Activated CD4-positive, alpha-beta memory T cell treated with anti-CD3 and anti-CD28 coated beads for 36 hours (primary cell): Measurements from ENCODE around the gene C1QTNF1. TPM values are rescaled to one million over a fixed set of nuclear protein-coding genes. Genes with fewer than 3 reads are reported as not detected.

ENCODE experiments used
- CTCF ChIA-PET: fragments of 350-600 bp; sonication (Branson Sonifier 250); formaldehyde crosslinking; loops from one replicate; lab custom pipeline; 2021; ENCODE audit warnings: antibody characterized with exemption, inconsistent platforms; lab: Charles Lee
- POLR2A ChIA-PET: fragments of 350-600 bp; sonication (Branson Sonifier 250); formaldehyde crosslinking; loops from one replicate; lab custom pipeline; 2021; ENCODE audit warnings: antibody characterized with exemption; lab: Charles Lee
- DNase-seq: peaks from one replicate; pipeline ENCODE4 v3.0.0-alpha.2; 2020
- H3K27ac Mint-ChIP-seq: one replicate; pipeline ENCODE4 v1.8.0; 2021; ENCODE audit warnings: mixed read lengths
- H3K27me3 Mint-ChIP-seq: one replicate; pipeline ENCODE4 v1.8.0; 2021; ENCODE audit warnings: mixed read lengths
- H3K36me3 Mint-ChIP-seq: one replicate; pipeline ENCODE4 v1.8.0; 2021; ENCODE audit warnings: mixed read lengths
- H3K4me1 Mint-ChIP-seq: one replicate; pipeline ENCODE4 v1.8.0; 2021; ENCODE audit warnings: low read depth, mixed read lengths
- H3K4me3 Mint-ChIP-seq: one replicate; pipeline ENCODE4 v1.8.0; 2021; ENCODE audit warnings: mild to moderate bottlenecking, mixed read lengths
- H3K9me3 Mint-ChIP-seq: one replicate; pipeline ENCODE4 v1.8.0; 2021; ENCODE audit warnings: mixed read lengths
- intact Hi-C: fragments of 100-400 bp; cut with micrococcal nuclease; formaldehyde crosslinking; loops from one replicate; pipeline ENCODE4 v1.15.1; 2023
- total RNA-seq, 2 experiments: library from RNA; stranded (reverse); gene quantifications; one replicate each; pipeline ENCODE4 v1.2.3, GENCODE V29; 2021

C1QTNF1 gene
- total RNA-seq, 2 experiments from 2014 or later = 0.31 to 0.38 TPM

GRCh38 chr17:79002291-79002690 lies 21.7 kb upstream of the C1QTNF1 start:
- no peak for DNase-seq
- CTCF ChIA-PET = interaction anchor here (1.6 kb wide), 1 partner anchor 136 kb away, joined by 3 read pairs; no protein-coding TSS in a partner anchor
- Mint-ChIP-seq H3K36me3 (peaks cover 9% of the 10 kb centered on the region), H3K9me3 (no peaks in the 10 kb centered on the region), H3K27me3 (no peaks in the 10 kb centered on the region), H3K27ac (no peak overlapping the region), H3K4me3 (no peak overlapping the region), H3K4me1 (peaks cover 33% of the 10 kb centered on the region)
- intact Hi-C loops = no loop called here
- POLR2A ChIA-PET = no interaction called here

GRCh38 chr17:79002796-79003593 lies 21.0 kb upstream of the C1QTNF1 start:
- Mint-ChIP-seq H3K27ac (no peak overlapping the region), H3K4me1 (peaks cover 41% of the 10 kb centered on the region), H3K4me3 (no peak overlapping the region), H3K36me3 (peaks cover 7% of the 10 kb centered on the region), H3K9me3 (no peaks in the 10 kb centered on the region), H3K27me3 (no peaks in the 10 kb centered on the region)
- intact Hi-C loops = no loop called here
- CTCF ChIA-PET = interaction anchor here (1.2 to 1.6 kb wide), 2 partner anchors 10 to 137 kb away, joined by 3 read pairs; no protein-coding TSS in a partner anchor
- POLR2A ChIA-PET = no interaction called here
- no peak for DNase-seq

DNA sequence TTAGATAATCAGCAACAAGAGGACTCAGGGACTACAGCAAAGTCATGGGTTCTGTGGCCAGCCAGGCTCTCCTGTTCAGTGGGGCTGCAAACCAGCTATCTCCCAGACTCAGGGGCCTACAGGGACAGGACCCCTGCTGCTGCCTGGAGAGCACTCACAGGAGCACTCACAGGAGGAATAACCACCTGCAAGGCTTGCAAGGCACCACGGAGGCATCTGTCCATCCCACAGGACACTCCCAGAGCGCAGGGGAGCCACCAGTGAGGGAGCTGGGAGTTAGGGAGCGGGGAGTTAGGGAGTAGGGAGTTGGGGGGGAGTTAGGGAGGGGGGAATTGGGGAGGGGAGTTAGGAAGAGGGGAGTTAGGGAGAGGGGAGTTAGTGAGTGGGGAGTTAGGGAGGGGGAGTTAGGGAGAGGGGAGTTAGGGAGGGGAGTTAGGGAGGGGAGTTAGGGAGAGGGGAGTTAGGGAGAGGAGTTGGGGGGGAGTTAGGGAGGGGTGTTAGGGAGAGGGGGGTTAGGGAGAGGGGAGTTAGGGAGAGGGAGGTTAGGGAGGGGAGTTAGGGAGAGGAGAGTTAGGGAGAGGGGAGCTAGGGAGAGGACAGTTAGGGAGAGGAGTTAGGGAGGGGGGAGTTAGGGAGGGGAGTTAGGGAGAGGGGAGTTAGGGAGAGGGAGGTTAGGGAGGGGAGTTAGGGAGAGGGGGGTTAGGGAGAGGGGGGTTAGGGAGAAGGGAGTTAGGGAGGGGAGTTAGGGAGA lies 20.1 kb upstream of the C1QTNF1 start:
- DNase-seq = no peak
- Mint-ChIP-seq H3K4me1 (peaks cover 49% of the 10 kb centered on the region), H3K36me3 (peaks cover 11% of the 10 kb centered on the region), H3K4me3 (no peak overlapping the region), H3K9me3 (no peaks in the 10 kb centered on the region), H3K27me3 (no peaks in the 10 kb centered on the region), H3K27ac (no peak overlapping the region)
- POLR2A ChIA-PET = no interaction called here
- CTCF ChIA-PET = interaction anchor here (1.2 kb wide), 1 partner anchor 11 kb away, joined by 3 read pairs; no protein-coding TSS in a partner anchor
- intact Hi-C loops = no loop called here

DNA sequence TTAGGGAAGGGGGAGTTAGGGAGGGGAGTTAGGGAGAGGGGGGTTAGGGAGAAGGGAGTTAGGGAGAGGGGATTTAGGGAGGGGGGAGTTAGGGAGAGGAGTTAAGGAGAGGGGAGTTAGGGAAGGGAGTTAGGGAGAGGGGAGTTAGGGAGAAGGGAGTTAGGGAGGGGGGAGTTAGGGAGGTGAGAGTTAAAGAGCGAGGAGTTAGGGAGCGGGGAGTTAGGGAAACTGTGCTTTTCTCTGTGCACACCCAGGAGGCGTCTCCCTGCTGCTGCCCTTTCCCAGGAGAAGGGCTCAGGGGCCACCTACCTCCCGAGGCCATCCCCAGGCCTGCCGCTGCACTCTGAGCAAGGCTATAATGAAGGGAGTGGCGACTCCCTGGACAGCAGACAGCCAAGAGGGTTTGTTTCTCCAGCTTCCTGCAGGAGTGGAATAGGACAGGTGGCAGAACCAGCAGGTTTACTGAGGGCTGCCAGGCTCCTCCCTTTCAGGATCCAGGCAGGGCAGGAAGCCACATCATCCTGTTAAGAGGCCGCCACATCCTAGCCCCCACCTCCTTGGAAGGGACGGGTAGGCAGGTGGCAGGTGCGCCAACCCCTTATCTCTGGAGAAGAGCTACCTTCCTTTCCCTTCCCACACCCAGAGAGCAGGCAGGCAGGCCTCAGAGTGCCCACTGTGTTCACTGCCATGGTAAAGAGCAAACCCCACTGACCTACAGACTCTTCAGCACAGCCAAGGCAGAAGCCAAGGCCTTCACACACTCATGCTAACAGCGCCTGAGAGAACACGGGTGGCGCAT lies 18.7 kb upstream of the C1QTNF1 start:
- no peaks in the 10 kb centered on the region for H3K27me3 Mint-ChIP-seq
- H3K9me3 Mint-ChIP-seq = no peaks in the 10 kb centered on the region
- ChIA-PET CTCF (no interaction called here), POLR2A (no interaction called here)
- DNase-seq = peak; percentile 27
- peaks cover 11% of the 10 kb centered on the region for H3K36me3 Mint-ChIP-seq
- intact Hi-C loops = no loop called here
- H3K27ac Mint-ChIP-seq = no peak overlapping the region
- H3K4me1 Mint-ChIP-seq = peaks cover 51% of the 10 kb centered on the region
- no peak overlapping the region for H3K4me3 Mint-ChIP-seq

- intact Hi-C loops = no loop called here
- no peaks in the 10 kb centered on the region for H3K27me3 Mint-ChIP-seq
- no peak for DNase-seq
- no peak overlapping the region for H3K4me3 Mint-ChIP-seq
- peaks cover 54% of the 10 kb centered on the region for H3K4me1 Mint-ChIP-seq
- no peaks in the 10 kb centered on the region for H3K9me3 Mint-ChIP-seq
- POLR2A ChIA-PET = no interaction called here
- peaks cover 8% of the 10 kb centered on the region for H3K36me3 Mint-ChIP-seq
- CTCF ChIA-PET = interaction anchor here (0.6 kb wide), 2 partner anchors 20 to 832 kb away, joined by 3 read pairs; no protein-coding TSS in a partner anchor
- H3K27ac Mint-ChIP-seq = no peak overlapping the region
Observed at GRCh38 chr17:79006046-79006445, 17.9 kb upstream of the C1QTNF1 start.

- DNase-seq = no peak
- Mint-ChIP-seq H3K27me3 (no peaks in the 10 kb centered on the region), H3K4me3 (peak overlapping the region; percentile 3), H3K36me3 (peaks cover 6% of the 10 kb centered on the region), H3K9me3 (no peaks in the 10 kb centered on the region), H3K27ac (peak overlapping the region; percentile 64), H3K4me1 (peaks cover 50% of the 10 kb centered on the region)
- ChIA-PET POLR2A (no interaction called here), CTCF (interaction anchor here (0.9 kb wide), 1 partner anchor 39 kb away, joined by 5 read pairs; no protein-coding TSS in a partner anchor)
- intact Hi-C loops = no loop called here
Observed at GRCh38 chr17:79006794-79007503, 17.0 kb upstream of the C1QTNF1 start.

- Mint-ChIP-seq H3K27me3 (no peaks in the 10 kb centered on the region), H3K36me3 (peaks cover 6% of the 10 kb centered on the region), H3K4me3 (peak overlapping the region; percentile 91), H3K9me3 (no peaks in the 10 kb centered on the region), H3K27ac (no peak overlapping the region), H3K4me1 (peaks cover 46% of the 10 kb centered on the region)
- intact Hi-C loops = no loop called here
- no peak for DNase-seq
- ChIA-PET CTCF (interaction anchor here (0.9 kb wide), 1 partner anchor 38 kb away, joined by 5 read pairs; no protein-coding TSS in a partner anchor), POLR2A (interaction anchor here (0.7 kb wide), 1 partner anchor 45 kb away, joined by 3 read pairs; no protein-coding TSS in a partner anchor)
Observed at GRCh38 chr17:79007504-79008381, 16.2 kb upstream of the C1QTNF1 start.

DNA sequence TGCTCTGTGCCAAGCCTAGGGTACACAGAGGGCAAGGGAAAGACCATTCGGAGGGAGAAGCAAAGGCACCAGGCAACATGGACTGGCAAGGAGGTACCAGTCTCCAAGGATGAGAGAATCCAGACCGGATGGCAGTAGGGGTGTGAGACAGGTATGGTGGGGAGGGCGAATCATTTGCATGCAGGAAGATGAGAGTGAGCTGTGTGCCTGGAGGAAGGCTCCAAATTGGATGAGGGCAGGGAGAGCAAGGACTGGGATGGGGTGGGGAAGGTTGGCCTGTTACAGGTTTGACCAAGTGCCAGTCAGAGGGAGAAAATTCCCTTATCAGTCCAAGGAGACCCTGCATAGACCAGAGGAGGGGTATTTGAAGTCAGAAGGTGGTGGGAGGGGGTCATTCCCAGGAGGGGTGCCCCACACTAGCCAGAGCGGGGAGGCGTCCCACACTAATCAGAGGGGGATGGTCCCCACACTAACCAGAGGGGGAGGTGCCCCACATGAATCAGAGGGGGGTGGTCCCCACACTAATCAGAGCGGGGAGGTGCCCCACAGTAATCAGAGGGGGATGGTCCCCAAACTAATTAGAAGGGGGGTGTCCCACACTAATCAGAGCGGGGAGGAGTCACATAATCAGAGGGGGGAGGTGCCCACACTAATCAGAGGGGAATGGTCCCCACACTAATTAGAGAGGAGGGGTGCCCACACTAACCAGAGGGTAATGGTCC lies 15.1 kb upstream of the C1QTNF1 start:
- intact Hi-C loops = no loop called here
- peaks cover 43% of the 10 kb centered on the region for H3K4me1 Mint-ChIP-seq
- ChIA-PET CTCF (no interaction called here), POLR2A (interaction anchor here (0.7 to 1.0 kb wide), 2 partner anchors 36 to 44 kb away, joined by 3 to 4 read pairs; no protein-coding TSS in a partner anchor)
- no peaks in the 10 kb centered on the region for H3K27me3 Mint-ChIP-seq
- H3K4me3 Mint-ChIP-seq = peak overlapping the region; percentile 91
- H3K9me3 Mint-ChIP-seq = no peaks in the 10 kb centered on the region
- H3K27ac Mint-ChIP-seq = peak overlapping the region; percentile 89
- H3K36me3 Mint-ChIP-seq = peaks cover 6% of the 10 kb centered on the region
- DNase-seq = no peak

DNA sequence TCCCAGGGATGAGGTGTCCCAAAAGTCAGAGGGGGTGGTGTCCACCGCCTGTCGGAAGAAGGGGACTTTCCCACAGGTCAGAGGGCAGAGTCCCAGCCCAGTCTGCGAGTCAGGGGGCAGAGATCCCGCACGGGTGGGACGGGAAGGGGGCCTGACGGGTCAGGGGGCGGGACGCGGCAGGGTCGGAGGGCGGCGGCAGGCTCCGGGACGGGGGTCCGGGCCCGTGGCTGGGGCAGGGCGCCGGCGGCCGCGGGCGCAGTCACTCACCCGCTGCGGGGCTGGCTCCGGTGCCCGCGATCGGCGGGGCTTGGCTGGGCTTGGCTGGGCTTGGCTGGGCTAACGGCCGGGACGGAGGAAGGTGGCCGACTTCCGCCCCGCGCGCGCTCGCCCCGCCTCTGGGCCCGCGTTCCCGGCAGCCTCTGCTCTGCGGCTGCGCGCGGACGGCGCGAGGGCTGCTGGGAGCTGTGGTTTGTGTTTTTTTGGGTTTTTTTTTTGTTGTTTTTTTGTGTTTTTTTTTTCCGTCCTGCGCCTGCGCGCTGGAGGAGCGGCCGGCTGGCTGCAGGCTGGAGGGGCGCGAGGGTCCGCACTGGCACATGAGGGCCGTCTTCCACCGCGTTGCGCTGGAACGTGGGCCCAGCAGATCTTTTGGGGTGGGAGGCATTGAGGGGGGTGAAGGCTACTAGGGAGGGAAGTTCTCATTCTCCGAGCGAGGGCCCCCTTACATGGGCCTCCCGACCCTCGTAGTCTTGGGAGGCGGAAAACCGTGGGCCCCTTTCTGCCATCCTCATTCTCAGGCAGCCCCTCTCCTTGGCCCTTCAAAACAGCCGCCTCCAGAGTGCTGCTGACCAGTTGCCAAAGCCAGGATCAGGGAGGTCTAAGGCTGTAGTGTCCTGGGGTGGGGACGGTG lies 14.3 kb upstream of the C1QTNF1 start, which contains the start of gene CANT1:
CANT1 (minus strand) TSS at position 368 of the 907 bp plus-strand sequence. CDS start 12,142 bp downstream, outside the sequence.
- CTCF ChIA-PET = interaction anchor here (0.6 kb wide), 1 partner anchor 764 kb away, joined by 3 read pairs; no protein-coding TSS in a partner anchor
- Mint-ChIP-seq H3K27me3 (no peaks in the 10 kb centered on the region), H3K27ac (peak within 1 kb of the TSS; percentile 89), H3K36me3 (peaks cover 6% of the 10 kb centered on the region), H3K4me1 (peaks cover 43% of the 10 kb centered on the region), H3K9me3 (peaks cover 2% of the 10 kb centered on the region), H3K4me3 (peak within 1 kb of the TSS; percentile 91)
- peak; percentile 89 for DNase-seq
- POLR2A ChIA-PET = interaction anchor here (0.5 to 1.0 kb wide), 3 partner anchors 16 to 173 kb away, joined by 3 to 4 read pairs (median 4); no protein-coding TSS in a partner anchor
- intact Hi-C loops = no loop called here
